Esophagus muscularis mucosa (tissue), 3 donors: ENCODE measurements around the gene PPAT.

Source experiments
- CTCF ChIP-seq, 3 experiments: fragments of 200-600 bp in 2 of 3; fragments of 450-650 bp in 1 of 3; sonication (generic) in 2 of 3; IDR thresholded peaks; one replicate each; pipeline ENCODE4 v1.5.1; 2017 to 2019; ENCODE audit warnings: antibody characterized with exemption in 3 of 3, mild to moderate bottlenecking in 2 of 3, moderate library complexity in 1 of 3
- POLR2AphosphoS5 ChIP-seq, 2 donors: sonication (generic); formaldehyde crosslinking; IDR thresholded peaks; one replicate each; pipeline ENCODE4 v1.6.1; 2017; ENCODE audit warnings: antibody characterized with exemption in 2 of 2

GRCh38 chr4:56435140-56435926 lies at the start of gene PPAT:
- TF ChIP-seq POLR2AphosphoS5 (IDR thresholded peaks at IDR 0.05), result peak; percentile 82 to 93
- peak in 2 of 3 experiments; percentile 24 to 37 for TF ChIP-seq CTCF (IDR thresholded peaks at IDR 0.05)
